Smooth muscle cell (in vitro differentiated cells): ENCODE results near the gene AMDHD1. TPM values are rescaled to one million over a fixed set of nuclear protein-coding genes. Genes with fewer than 3 reads are reported as not detected.

Experiments used
- DNase-seq: peaks from one replicate; lab custom pipeline; 2025; ENCODE audit not compliant: unreplicated experiment; lab: John Stamatoyannopoulos, UW
- H2AFZ ChIP-seq: fragments of 200-600 bp; sonication (generic); 2 replicates; pipeline ENCODE4 v1.6.0; 2016; ENCODE audit warnings: antibody characterized with exemption, low read depth, mild to moderate bottlenecking
- H3F3A ChIP-seq: fragments of 200-600 bp; sonication (generic); 2 replicates; pipeline ENCODE4 v1.6.0; 2017; ENCODE audit warnings: antibody characterized with exemption, low read depth
- H3K27ac ChIP-seq: fragments of 200-600 bp; sonication (generic); 2 replicates; pipeline ENCODE4 v1.5.1; 2016; ENCODE audit warnings: low read depth, mild to moderate bottlenecking
- H3K27me3 ChIP-seq: fragments of 200-600 bp; sonication (generic); 2 replicates; pipeline ENCODE4 v1.6.1; 2016; ENCODE audit warnings: low read depth, mild to moderate bottlenecking
- H3K36me3 ChIP-seq: fragments of 200-600 bp; sonication (generic); 2 replicates; pipeline ENCODE4 v1.5.1; 2016; ENCODE audit warnings: low read depth
- H3K4me1 ChIP-seq: fragments of 200-600 bp; sonication (generic); 2 replicates; pipeline ENCODE4 v1.5.1; 2016; ENCODE audit warnings: low read depth
- H3K4me2 ChIP-seq: fragments of 200-600 bp; sonication (generic); 2 replicates; pipeline ENCODE4 v1.6.0; 2016; ENCODE audit warnings: mild to moderate bottlenecking
- H3K4me3 ChIP-seq: fragments of 200-600 bp; sonication (generic); 2 replicates; pipeline ENCODE4 v1.5.1; 2016; ENCODE audit warnings: mild to moderate bottlenecking
- H3K79me2 ChIP-seq: fragments of 200-600 bp; sonication (generic); 2 replicates; pipeline ENCODE4 v1.6.0; 2016; ENCODE audit warnings: low read depth, mild to moderate bottlenecking
- H3K9ac ChIP-seq: fragments of 200-600 bp; sonication (generic); 2 replicates; pipeline ENCODE4 v1.6.0; 2016; ENCODE audit warnings: low read depth
- H3K9me3 ChIP-seq: fragments of 200-600 bp; sonication (generic); replicated peaks from 2 replicates; pipeline ENCODE4 v1.5.1; 2016; ENCODE audit warnings: low read depth
- H4K20me1 ChIP-seq: fragments of 200-600 bp; sonication (generic); 2 replicates; pipeline ENCODE4 v1.6.0; 2016; ENCODE audit warnings: low read depth
- CTCF ChIP-seq: fragments of 200-600 bp; sonication (generic); IDR thresholded peaks from 2 replicates; pipeline ENCODE4 v1.5.1; 2017; ENCODE audit warnings: borderline replicate concordance, mild to moderate bottlenecking, antibody characterized with exemption; ENCODE audit not compliant: insufficient read depth, poor library complexity, severe bottlenecking
- WGBS: methylation state at CpG from one replicate; pipeline ENCODE4 v1.1.7; 2016; ENCODE audit warnings: low lambda C conversion rate; 5-methylcytosine and 5-hydroxymethylcytosine counted together
- polyA plus RNA-seq: library from polyadenylated mRNA; unstranded; fragments of >200 nt; fragmentation: Nextera tagmentation; extraction: Ambion mirVana; gene quantifications from 2 replicates; pipeline ENCODE4 v1.2.1, GENCODE V29; 2016
- total RNA-seq: library from RNA; depleted of rRNA; stranded (reverse); fragments of >200 nt; gene quantifications from 2 replicates; pipeline ENCODE4 v1.2.3, GENCODE V29; 2014

The AMDHD1 gene
- total and polyA plus RNA-seq, 2 experiments from 2014 or later, result 0.18 to 0.25 TPM

- Histone ChIP-seq H3K27me3 (no peaks in the 10 kb centered on the region), H3F3A (no peaks in the 10 kb centered on the region), H3K4me1 (no peaks in the 10 kb centered on the region), H3K4me3 (no peak within 1 kb of the TSS), H3K9me3 (no peaks in the 10 kb centered on the region), H3K4me2 (no peak within 1 kb of the TSS), H4K20me1 (no peaks in the 10 kb centered on the region), H3K79me2 (no peaks in the 10 kb centered on the region), H3K9ac (no peak within 1 kb of the TSS), H3K36me3 (no peaks in the 10 kb centered on the region), H3K27ac (no peak within 1 kb of the TSS), H2AFZ (no peak within 1 kb of the TSS)
- TF ChIP-seq CTCF, result no peak
- no peak for DNase-seq
- 58% methylated on average over 7 of the region's 7 CpGs for WGBS
These were observed 53.0 kb downstream of the AMDHD1 start, which contains the start of gene HAL for GRCh38 chr12:95996034-95996658. Gene HAL (minus strand): TSS chr12:95996344. CDS start chr12:95995910, 434 bp downstream.

- Histone ChIP-seq H2AFZ (no peak overlapping the region), H3K27ac (no peak overlapping the region), H3K9ac (no peak overlapping the region), H4K20me1 (no peaks in the 10 kb centered on the region), H3K36me3 (no peaks in the 10 kb centered on the region), H3K9me3 (no peaks in the 10 kb centered on the region), H3K4me2 (no peak overlapping the region), H3K79me2 (no peaks in the 10 kb centered on the region), H3F3A (no peaks in the 10 kb centered on the region), H3K27me3 (no peaks in the 10 kb centered on the region), H3K4me1 (no peaks in the 10 kb centered on the region), H3K4me3 (no peak overlapping the region)
- no peak for TF ChIP-seq CTCF
- 90% methylated on average over 3 of the region's 3 CpGs for WGBS
- DNase-seq, result no peak
These were observed 54.1 kb downstream of the AMDHD1 start for GRCh38 chr12:95997276-95997675.

GRCh38 chr12:95997911-95998510 lies 54.9 kb downstream of the AMDHD1 start:
- Histone ChIP-seq H4K20me1 (no peaks in the 10 kb centered on the region), H3K27ac (no peak overlapping the region), H3K36me3 (no peaks in the 10 kb centered on the region), H3K27me3 (no peaks in the 10 kb centered on the region), H3K4me3 (no peak overlapping the region), H3K4me2 (no peak overlapping the region), H2AFZ (no peak overlapping the region), H3K79me2 (no peaks in the 10 kb centered on the region), H3K4me1 (no peaks in the 10 kb centered on the region), H3F3A (no peaks in the 10 kb centered on the region), H3K9me3 (no peaks in the 10 kb centered on the region), H3K9ac (no peak overlapping the region)
- no peak for DNase-seq
- 88% methylated on average over 5 of the region's 5 CpGs for WGBS
- TF ChIP-seq CTCF, result no peak
